MM.1S (cell line): ENCODE results near the gene MYH6.

ENCODE experiments used
- DNase-seq: peaks from one replicate; pipeline ENCODE4 v3.0.0-alpha.2; 2015
- H2AFZ ChIP-seq: fragments of 300-600 bp; sonication (generic); 2 replicates; pipeline ENCODE4 v1.6.0; 2016; ENCODE audit warnings: antibody characterized with exemption, low read length
- H3F3A ChIP-seq: fragments of 300-600 bp; sonication (generic); 2 replicates; pipeline ENCODE4 v1.6.1; 2016; ENCODE audit warnings: mild to moderate bottlenecking, antibody characterized with exemption, low read length, moderate library complexity, mixed read lengths; ENCODE audit not compliant: insufficient read depth
- H3K27ac ChIP-seq: fragments of 300-600 bp; sonication (generic); 2 replicates; pipeline ENCODE4 v1.5.1; 2016; ENCODE audit warnings: mild to moderate bottlenecking, low read length
- H3K27me3 ChIP-seq: fragments of 300-600 bp; sonication (generic); replicated peaks from 2 replicates; pipeline ENCODE4 v1.6.0; 2016; ENCODE audit warnings: low read length; ENCODE audit not compliant: insufficient read depth
- H3K36me3 ChIP-seq: fragments of 300-600 bp; sonication (generic); replicated peaks from 2 replicates; pipeline ENCODE4 v1.6.1; 2016; ENCODE audit warnings: mild to moderate bottlenecking, low read length, mixed read lengths; ENCODE audit not compliant: insufficient read depth
- H3K4me1 ChIP-seq: fragments of 300-600 bp; sonication (generic); 2 replicates; pipeline ENCODE4 v1.6.1; 2016; ENCODE audit warnings: low read length, mixed read lengths
- H3K4me2 ChIP-seq: fragments of 300-600 bp; sonication (generic); 2 replicates; pipeline ENCODE4 v1.6.0; 2016; ENCODE audit warnings: low read depth, low read length
- H3K4me3 ChIP-seq: fragments of 300-600 bp; sonication (generic); 2 replicates; pipeline ENCODE4 v1.5.1; 2016; ENCODE audit warnings: low read length, mixed read lengths
- H3K79me2 ChIP-seq: fragments of 300-600 bp; sonication (generic); 2 replicates; pipeline ENCODE4 v1.6.1; 2016; ENCODE audit warnings: mixed run types, low read length, mixed read lengths
- H3K9ac ChIP-seq: fragments of 300-600 bp; sonication (generic); 2 replicates; pipeline ENCODE4 v1.6.1; 2016; ENCODE audit warnings: low read length, mixed read lengths
- H3K9me2 ChIP-seq: fragments of 300-600 bp; sonication (generic); replicated peaks from 2 replicates; pipeline ENCODE4 v1.6.1; 2016; ENCODE audit warnings: mild to moderate bottlenecking, low read length, mixed read lengths; ENCODE audit not compliant: insufficient read depth
- H3K9me3 ChIP-seq: fragments of 300-600 bp; sonication (generic); replicated peaks from 2 replicates; pipeline ENCODE4 v1.6.1; 2016; ENCODE audit warnings: mild to moderate bottlenecking, low read length, mixed read lengths; ENCODE audit not compliant: insufficient read depth
- H4K20me1 ChIP-seq: fragments of 300-600 bp; sonication (generic); 2 replicates; pipeline ENCODE4 v1.6.1; 2016; ENCODE audit warnings: mild to moderate bottlenecking, low read length, moderate library complexity, mixed read lengths; ENCODE audit not compliant: insufficient read depth
- EZH2 ChIP-seq: fragments of 300-600 bp; sonication (generic); optimal IDR thresholded peaks from 2 replicates; pipeline ENCODE3; 2017; ENCODE audit warnings: low read depth, mild to moderate bottlenecking, antibody characterized with exemption, low read length, mixed read lengths
- EZH2phosphoT487 ChIP-seq: fragments of 300-600 bp; sonication (generic); IDR thresholded peaks from 2 replicates; pipeline ENCODE4 v1.6.1; 2018; ENCODE audit warnings: antibody characterized with exemption, low read length
- TF ChIP-seq, protein P1 (sequence below): fragments of 300-600 bp; sonication (generic); IDR thresholded peaks from 2 replicates; pipeline ENCODE4 v1.5.1; 2016; ENCODE audit warnings: antibody characterized with exemption, low read length, mixed read lengths

The MYH6 gene

DNA sequence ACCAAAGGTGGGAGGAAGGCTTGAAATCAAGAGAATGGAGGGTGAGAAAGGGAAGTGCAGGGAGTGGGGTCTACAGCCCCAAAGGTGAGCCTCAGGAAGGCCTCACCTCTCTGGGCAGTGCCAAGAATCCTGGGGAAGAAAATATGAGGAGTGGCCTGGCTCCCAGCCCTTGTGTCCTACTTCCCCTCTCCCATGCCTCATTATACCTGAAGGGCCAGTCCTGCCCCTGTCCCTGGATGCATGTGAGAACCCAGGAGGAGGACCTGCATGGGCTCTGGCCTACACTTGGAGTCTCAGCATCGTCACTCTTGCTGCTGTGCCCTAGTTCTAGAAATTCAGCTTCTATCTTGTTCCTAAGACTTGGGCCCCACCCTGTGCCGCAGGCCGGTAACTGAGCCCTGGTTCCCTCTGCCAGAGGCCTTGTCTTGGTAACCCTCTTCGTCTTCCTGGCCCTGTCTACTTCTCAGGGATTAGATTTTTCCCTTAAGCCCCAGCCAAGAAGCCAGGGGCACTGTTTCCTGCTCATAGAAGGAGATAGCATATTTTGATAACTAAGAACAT lies 38.3 kb upstream of the MYH6 start:
- Histone ChIP-seq H3K4me1 (no peaks in the 10 kb centered on the region), H3F3A (no peaks in the 10 kb centered on the region), H3K27ac (no peak overlapping the region), H4K20me1 (no peaks in the 10 kb centered on the region), H3K79me2 (no peaks in the 10 kb centered on the region), H3K27me3 (no peaks in the 10 kb centered on the region), H3K9ac (no peak overlapping the region), H3K4me3 (no peak overlapping the region), H3K9me3 (no peaks in the 10 kb centered on the region), H3K9me2 (no peaks in the 10 kb centered on the region), H3K4me2 (no peak overlapping the region), H2AFZ (no peak overlapping the region), H3K36me3 (no peaks in the 10 kb centered on the region)
- DNase-seq: no peak
- TF ChIP-seq EZH2 (no peak), EZH2phosphoT487 (no peak)
- TF ChIP-seq, protein P1, sequence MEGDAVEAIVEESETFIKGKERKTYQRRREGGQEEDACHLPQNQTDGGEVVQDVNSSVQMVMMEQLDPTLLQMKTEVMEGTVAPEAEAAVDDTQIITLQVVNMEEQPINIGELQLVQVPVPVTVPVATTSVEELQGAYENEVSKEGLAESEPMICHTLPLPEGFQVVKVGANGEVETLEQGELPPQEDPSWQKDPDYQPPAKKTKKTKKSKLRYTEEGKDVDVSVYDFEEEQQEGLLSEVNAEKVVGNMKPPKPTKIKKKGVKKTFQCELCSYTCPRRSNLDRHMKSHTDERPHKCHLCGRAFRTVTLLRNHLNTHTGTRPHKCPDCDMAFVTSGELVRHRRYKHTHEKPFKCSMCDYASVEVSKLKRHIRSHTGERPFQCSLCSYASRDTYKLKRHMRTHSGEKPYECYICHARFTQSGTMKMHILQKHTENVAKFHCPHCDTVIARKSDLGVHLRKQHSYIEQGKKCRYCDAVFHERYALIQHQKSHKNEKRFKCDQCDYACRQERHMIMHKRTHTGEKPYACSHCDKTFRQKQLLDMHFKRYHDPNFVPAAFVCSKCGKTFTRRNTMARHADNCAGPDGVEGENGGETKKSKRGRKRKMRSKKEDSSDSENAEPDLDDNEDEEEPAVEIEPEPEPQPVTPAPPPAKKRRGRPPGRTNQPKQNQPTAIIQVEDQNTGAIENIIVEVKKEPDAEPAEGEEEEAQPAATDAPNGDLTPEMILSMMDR: no peak

DNA sequence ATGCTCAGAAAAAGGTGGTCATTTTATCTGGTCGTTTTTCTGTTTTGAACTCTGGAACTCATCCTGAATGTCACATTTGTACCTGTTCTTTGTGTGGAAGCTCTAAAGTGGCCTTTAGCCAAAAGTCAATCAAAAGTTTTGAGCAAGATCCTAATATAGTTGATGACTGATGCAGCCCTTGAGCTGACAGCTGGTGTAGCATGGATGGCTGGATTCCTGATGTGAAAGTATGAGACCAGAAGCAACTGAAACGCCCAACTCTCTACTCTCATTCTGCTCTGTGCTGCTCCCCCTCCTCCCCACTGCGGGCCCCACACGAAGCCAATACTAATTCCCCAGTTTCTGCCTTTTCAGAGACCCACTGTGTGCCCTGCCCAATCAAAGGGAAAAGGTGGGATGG lies 37.7 kb upstream of the MYH6 start:
- Histone ChIP-seq H3K4me2 (no peak overlapping the region), H2AFZ (no peak overlapping the region), H3K4me1 (no peaks in the 10 kb centered on the region), H3K27ac (no peak overlapping the region), H3K27me3 (no peaks in the 10 kb centered on the region), H3K9me3 (no peaks in the 10 kb centered on the region), H3K4me3 (no peak overlapping the region), H3K36me3 (no peaks in the 10 kb centered on the region), H4K20me1 (no peaks in the 10 kb centered on the region), H3K9ac (no peak overlapping the region), H3K79me2 (no peaks in the 10 kb centered on the region), H3F3A (no peaks in the 10 kb centered on the region), H3K9me2 (no peaks in the 10 kb centered on the region)
- TF ChIP-seq EZH2phosphoT487: no peak
- TF ChIP-seq, protein P1: no peak
- no peak for TF ChIP-seq EZH2
- DNase-seq: no peak

DNA sequence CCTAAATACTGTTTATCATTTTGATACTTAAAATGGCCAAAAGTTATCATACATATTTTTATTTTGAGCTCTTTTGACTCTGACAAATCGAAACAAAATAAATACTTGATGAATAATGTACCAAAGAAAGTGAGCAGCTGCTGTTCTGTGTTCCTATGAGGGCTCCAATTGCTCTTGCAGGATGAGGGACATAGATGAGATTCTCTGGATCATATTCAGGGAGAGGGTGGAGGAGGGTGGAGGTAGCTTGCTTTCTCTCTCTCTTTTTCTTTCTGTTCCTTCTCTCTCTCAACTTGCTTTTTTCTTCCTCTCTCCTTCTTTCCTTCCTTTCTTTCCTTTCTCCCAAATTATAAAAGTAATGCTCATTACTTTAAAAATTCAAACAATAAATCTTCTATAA lies 36.2 kb upstream of the MYH6 start:
- Histone ChIP-seq H3K9me2 (no peaks in the 10 kb centered on the region), H3K27ac (no peak overlapping the region), H3K36me3 (no peaks in the 10 kb centered on the region), H4K20me1 (no peaks in the 10 kb centered on the region), H3K4me2 (no peak overlapping the region), H3F3A (no peaks in the 10 kb centered on the region), H3K4me1 (no peaks in the 10 kb centered on the region), H3K27me3 (no peaks in the 10 kb centered on the region), H2AFZ (no peak overlapping the region), H3K4me3 (no peak overlapping the region), H3K79me2 (no peaks in the 10 kb centered on the region), H3K9ac (no peak overlapping the region), H3K9me3 (no peaks in the 10 kb centered on the region)
- no peak for DNase-seq
- TF ChIP-seq, protein P1: no peak
- TF ChIP-seq EZH2: no peak
- no peak for TF ChIP-seq EZH2phosphoT487
